Metanephros (tissue), 1 donor: ENCODE measurements around the gene PECR. TPM values are rescaled to one million over a fixed set of nuclear protein-coding genes. Genes with fewer than 3 reads are reported as not detected.

Experiments
- total RNA-seq: library from RNA; depleted of rRNA; stranded (reverse); fragments of >200 nt; gene quantifications from one replicate; pipeline ENCODE4 v1.2.3, GENCODE V29; 2014

The PECR gene
- total RNA-seq = 41.8 TPM

GRCh38 chr2:216081487-216082116, at the start of gene PECR, which contains the start of gene TMEM169:
Gene PECR, minus strand, starts transcription at chr2:216081809. Its CDS starts 68 bp downstream, at chr2:216081741.
Gene TMEM169, plus strand, starts transcription at chr2:216081919. Its CDS starts 14,045 bp downstream, at chr2:216095964.

GRCh38 chr2:216108967-216109921, 27.6 kb upstream of the PECR start, which contains the start of gene XRCC5:
Gene XRCC5, plus strand, starts transcription at chr2:216109348. Its CDS starts 89 bp downstream, at chr2:216109437.

GRCh38 chr2:216013080-216013909, 68.3 kb downstream of the PECR start, which contains the start of gene MREG:
Gene MREG, minus strand, starts transcription at chr2:216013551. Its CDS starts 224 bp downstream, at chr2:216013327.

Other genes with a start within 250 kb of the PECR start
- gene MREG, start 68.3 kb downstream of the PECR start, total RNA-seq = 4.7 TPM
- gene TMEM169, start 110 bp upstream of the PECR start, total RNA-seq = 4.3 TPM
- gene XRCC5, start 27.5 kb upstream of the PECR start, total RNA-seq = 215 TPM